Activated gamma-delta T cell treated with anti-CD3 and anti-CD28 coated beads, Interleukin-2, amount 50 U/mL, for 16 hours (primary cell): ENCODE results near the gene TOR2A.

ENCODE experiments used
- DNase-seq: peaks from one replicate; pipeline ENCODE4 v3.0.0-alpha.2; 2020; ENCODE audit warnings: low read depth

Gene TOR2A

DNA sequence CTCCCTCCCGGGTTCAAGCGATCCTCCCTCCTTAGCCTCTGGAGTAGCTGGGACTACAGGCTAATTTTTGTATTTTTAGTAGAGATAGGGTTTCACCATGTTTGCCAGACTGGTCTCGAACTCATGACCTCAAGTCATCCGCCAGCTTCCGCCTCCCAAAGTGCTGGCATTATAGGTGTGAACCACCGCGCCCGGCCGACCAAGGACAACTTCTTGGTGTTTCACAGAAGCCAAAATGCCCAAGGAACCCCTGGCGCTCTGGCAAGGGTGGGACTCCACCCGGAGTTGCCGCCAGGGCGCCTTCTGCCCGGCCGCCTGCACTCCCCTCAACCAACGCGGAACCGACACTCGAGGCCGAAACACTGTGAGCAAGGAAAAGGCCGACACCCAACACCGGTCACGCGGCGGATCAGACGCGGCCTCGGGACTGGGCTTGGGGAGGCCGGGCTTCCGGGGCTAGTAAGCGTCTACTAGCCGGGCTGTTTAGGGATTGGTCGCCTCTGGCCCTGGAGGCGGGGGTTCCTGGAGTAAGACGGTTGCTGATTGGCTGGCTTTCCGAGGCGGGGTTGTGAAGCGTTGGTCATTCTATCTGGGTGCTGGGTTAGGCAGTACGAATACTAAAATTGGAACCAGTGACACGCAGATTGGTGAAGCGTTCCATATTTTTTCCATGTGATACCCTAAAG is 36.0 kb downstream of the TOR2A start:
- DNase-seq = peak; percentile 82

DNA sequence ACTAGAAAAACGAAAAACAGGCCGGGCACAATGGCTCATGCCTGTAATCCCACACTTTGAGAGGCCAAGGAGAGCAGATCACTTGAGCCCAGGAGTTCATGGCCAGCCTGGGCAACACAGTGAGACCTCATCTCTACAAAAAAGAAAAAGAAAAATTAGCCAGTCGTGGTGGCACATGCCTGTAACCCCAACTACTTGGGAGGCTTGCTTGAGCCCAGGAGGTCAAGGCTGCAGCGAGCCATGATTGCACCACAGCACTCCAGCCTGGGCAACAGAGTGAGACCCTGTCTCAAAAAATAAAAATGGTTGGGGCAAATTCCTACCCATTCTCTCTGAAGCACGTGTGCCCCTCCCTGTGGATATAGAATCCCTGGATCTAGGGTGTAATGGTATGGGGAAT is 36.7 kb downstream of the TOR2A start:
- DNase-seq = no peak

DNA sequence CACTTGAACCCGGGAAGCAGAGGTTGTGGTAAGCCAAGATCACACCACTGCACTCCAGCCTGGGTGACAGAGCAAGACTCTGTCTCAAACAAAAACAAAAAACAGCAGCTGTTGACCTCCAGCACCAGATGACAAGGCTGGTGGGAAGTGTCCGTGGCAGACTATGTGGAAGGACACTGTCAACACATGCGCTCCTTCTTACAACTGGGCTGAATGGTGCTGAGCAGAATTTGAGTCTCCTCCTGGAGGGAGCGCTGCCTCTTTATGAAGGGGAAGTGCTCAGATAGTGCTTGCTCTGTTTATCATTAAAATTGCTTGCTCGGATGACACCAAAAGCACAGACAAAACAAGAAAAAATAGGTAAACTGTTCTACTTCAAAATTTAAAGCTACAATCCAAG is 37.5 kb downstream of the TOR2A start:
- no peak for DNase-seq

DNA sequence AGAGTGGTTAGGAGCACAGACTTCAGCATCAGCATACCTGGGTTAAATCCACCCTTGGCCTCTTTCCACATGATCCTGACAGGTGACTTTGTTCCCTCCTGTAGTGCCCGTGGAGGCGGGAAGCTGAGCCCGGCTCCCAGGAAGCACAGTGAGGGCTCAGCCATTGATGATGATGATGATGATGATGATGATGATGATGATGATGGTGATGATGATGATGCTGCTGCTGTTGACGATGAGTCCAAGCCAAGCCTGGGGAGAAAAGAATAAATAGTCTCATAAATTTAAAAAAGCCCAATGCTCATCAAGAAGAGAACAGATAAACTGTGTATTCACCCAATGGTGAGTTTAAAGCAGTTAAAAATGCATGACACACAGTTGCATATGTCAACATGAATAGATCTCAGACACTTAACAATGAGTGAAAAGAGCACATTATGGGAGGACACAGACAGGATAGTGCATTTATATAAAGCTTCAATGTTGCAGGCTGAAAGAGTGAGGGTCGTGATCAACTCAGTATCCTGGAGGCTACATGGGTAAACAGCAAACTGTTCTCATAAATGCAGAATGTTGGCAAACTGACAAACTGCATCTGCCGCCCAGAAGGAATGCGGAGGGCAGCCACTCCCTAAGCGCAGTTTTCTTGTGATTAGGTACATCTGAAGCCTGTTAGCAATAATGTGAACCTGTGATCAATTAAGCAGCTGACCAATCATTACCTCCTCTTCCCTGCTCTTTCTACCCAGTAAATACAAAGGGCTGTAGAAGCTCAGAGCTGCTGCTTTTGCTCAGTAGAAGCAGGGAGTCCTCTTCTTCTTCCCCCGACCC is 40.0 kb downstream of the TOR2A start:
- no peak for DNase-seq

DNA sequence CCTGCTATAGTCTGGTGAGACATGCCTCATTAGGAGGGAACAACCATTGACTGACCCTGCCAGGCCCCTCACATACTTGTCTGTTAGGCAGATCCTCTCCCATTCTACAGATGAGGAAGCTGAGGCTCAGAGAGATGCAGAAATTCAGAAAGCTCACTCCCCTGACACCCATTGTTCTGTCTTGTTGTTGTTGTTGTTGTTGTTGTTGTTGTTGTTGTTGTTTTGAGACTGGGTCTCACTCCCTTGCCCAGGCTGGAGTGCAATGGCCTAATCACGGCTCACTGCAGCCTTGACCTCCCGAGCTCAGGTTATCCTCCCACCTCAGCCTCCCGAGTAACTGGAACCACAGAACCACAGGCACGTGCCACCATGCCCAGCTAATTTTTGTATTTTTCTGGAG is 41.4 kb downstream of the TOR2A start:
- DNase-seq = no peak

DNA sequence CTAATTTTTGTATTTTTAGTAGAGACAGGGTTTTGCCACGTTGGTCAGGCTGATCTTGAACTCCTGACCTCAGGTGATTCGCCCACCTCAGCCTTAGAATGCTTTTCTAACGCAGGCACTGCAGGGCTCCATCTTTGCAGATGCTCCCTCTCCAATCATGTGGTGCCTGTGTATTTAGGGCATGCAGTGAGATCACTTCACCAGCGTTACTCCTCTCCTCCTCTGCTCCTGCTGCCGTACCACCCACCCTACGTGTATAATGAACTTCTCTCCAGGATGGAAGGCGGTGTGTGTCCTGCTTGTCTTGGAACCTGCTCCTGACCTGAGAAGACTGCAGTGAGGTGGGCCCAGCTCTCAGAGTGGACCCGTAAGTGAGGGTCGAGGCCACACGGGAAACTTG is 42.0 kb downstream of the TOR2A start:
- DNase-seq = no peak

DNA sequence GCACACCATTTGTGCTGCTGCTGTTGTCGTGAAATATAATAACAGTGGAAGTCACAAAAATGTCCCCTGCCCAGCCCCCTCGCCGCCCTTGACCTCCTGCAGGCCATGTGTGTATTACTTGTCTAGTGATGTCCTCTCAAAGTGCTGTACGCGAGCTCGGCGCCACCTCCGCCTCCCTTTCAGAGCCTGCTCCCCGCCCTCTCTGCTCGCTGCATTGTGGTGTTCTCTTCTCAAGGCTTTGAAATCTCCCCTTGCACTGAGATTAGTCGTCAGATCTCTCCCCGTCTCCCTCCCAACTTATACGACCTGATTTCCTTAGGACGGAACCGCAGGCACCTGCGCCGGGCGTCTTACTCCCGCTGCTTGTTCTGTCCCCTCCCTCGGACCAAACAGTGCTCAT is 43.0 kb downstream of the TOR2A start:
- no peak for DNase-seq

DNA sequence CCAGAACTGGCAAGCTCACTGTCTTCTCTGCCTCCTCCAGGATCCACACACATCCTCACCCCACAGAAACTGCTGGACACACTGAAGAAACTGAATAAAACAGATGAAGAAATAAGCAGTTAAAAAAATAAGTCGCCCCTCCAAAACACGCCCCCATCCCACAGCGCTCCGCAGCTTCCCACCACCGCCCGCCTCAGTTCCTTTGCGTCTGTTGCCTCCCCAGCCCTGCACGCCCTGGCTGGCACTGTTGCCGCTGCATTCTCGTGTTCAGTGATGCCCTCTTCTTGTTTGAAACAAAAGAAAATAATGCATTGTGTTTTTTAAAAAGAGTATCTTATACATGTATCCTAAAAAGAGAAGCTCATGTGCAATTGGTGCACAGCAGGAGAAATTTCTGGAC is 44.4 kb downstream of the TOR2A start:
- DNase-seq = no peak

DNA sequence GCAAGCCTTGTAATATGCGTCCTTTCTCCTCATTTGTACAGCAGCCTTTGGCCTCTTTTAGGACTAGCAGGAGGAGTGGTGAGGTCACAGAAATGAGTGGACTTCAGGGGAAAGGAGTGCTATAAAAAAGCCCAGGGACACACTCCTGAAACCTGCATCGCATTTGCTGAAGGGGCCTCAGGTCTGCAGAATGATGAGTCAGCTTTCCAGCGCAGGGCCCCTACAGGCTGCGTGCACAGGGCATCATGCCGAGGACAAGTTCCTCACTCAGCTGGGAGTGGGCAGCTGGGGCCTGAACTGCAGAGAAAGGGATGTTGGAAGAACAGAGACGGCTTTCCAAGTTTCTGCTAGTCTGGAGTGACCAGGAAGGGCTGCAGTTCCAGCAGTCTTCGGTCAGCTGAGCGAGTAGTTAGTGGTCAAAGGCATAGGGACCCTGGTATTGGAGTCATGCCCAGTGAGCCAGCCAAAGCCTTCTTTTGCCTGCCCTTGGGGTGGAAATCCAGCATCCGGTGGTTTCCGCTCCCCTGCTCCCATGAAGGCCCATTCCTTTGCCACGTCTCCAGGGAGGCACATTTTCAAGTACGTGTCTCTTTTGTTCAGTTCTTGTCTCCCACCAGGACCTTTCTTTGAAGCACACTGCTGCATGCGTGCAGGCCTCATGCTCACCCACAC is 45.6 kb downstream of the TOR2A start:
- DNase-seq = no peak

DNA sequence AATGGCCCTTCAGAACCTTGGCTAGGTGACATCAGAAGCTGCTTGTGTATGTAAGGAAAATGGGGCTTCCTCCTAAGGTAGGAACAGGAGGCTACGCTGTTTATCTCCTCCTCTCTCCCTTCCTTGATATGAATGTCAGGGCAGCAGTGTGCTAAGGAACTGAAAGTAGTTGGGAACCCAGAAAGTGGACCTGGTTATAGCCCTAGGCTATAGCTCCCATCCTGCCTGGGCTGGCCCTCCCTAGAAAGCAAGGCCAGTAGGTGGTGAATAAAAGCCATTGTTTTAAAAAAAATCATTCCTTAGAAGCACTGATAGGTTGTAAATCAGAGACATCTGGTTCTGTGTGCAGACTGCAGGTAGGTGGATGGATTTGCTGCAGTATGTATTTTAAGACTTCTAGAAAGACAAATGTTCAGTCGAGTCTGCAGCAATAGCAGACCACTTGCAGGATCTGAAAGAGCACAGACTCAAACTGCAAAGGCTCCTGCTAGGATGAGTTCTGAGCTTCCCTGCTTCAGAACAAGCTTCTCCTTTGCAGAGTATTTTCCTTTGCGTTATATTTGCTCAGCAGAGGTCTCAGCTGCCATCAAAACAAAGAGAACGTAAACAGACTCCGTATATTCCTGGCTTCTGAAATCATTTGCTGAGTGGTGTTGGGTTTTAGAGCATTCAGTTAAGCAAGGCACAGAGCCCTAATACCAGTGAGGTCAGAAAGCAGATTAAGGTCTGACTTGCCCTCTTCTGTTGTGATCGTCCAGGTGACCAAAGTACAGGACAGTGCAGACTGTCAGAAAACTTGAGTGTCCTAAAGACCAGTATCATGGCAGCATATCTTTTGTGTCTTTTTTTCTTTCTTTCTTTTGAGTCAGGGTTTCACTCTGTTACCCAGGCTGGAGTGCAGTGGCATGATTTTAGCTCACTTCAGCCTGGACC is 48.4 kb downstream of the TOR2A start:
- DNase-seq = no peak

DNA sequence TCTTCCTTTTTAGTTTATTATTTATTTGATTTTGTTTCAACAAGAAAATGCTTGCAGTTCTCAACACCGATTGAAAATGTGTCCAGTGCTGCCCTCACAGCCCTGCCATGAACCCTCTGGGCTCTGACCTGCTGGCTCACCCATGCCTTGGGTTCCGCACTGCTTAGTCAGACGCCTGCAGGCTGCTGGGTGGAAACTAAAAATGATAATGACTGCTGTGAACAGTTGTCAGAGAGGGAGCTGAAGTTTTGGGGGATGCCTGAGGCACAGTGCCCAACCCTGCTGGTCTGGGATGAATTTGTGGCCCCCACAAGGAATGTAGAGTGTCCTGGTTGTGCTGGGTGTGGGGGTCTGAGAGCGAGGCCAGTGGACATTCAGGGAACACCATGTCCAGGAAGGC is 50.5 kb downstream of the TOR2A start:
- no peak for DNase-seq

DNA sequence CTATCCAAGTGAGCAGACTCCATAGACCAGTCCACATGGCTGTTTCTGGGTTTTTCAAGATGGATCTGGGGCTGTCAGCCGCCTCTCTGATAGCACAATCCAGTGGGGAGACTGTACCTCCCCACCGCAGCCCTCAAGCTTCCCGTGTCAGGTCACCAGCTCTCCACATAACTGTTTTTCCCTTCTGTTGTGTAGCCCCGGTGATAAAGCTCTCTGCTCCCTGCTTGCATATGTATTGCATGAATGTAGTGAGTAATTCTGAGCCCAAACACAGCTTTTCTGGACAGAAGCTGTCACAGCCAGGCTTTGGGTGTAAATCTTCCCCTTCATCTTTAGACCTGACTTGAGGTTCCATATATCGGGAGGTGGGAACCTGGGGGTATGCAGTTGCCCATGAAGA is 51.4 kb downstream of the TOR2A start:
- no peak for DNase-seq

DNA sequence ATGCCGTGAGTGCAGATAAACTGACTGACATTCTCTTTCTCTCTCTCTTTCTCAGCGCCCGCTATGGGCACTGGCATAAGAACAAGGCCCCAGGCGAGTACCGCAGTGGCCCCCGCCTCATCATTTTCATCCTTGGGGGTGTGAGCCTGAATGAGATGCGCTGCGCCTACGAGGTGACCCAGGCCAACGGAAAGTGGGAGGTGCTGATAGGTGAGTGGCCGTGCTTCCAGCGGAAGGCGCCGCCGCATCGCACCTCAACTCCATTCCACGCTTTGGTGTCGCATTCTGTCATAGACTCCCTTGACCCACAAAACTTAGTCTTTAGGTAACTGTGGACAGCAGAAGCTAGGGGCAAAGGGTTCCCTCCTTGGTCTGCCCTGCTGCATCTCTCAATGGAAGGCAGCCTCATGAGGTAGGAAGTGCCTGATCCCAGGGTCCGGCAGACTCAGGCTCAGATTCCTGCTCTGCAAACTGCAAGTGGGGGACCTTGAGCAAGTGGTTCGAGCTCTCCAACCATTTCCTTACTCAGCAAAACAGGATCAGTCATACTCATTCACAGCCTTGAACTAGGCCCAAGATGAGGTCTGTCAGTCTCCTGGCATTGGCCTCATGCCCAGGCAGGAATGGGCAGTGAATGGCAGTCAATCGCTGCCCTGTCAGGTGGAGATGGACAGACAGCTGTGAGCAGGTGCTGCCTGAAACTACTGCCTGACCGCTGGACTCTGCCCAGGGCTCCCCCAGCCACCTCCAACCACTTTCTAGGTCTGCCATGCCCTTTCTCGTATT is 52.5 kb downstream of the TOR2A start:
- no peak for DNase-seq
